ENCODE data around the gene EIPR1.

DNA sequence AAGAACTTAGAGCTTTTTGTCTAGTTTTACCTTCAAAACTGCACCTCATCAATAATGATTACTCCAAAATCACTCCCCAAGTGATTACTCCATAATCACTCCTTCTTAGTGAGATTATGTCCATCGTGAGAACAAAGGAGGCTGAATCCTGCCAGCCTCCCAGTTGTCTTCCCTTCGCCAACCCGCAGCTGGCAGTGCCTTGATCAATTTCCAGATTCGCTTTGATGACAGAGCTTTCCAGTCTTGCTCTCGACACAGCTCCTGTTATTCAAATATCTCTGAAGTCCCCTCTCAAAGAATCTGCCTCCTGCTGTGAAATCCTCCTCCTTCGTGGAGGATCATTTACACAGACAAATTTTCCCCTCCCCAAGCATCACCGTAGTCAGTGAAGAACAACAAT is 237.7 kb downstream of the EIPR1 start:
- no peak for TF ChIP-seq POLR2A (IDR thresholded peaks at IDR 0.05; ENCODE audit: insufficient read depth in 1 of 2, low read depth in 2 of 2, low read length in 2 of 2)
- TF ChIP-seq FOXM1 (CRISPR knock-in tag; IDR thresholded peaks at IDR 0.05), result no peak
- no peak for TF ChIP-seq HMG20B (CRISPR knock-in tag; conservative IDR thresholded peaks at IDR 0.05)

Data from HepG2 (cell line).